ENCODE data around the gene CDHR1. TPM values are rescaled to one million over a fixed set of nuclear protein-coding genes. Genes with fewer than 3 reads are reported as not detected.
"Not testable (repeated sequence)": the region's sequence is repeated elsewhere in the genome, so short reads cannot be mapped to it uniquely, and the experiment has no call there.

Gene CDHR1
- total RNA-seq, 1 experiment from 2014 or later = 0.39 TPM

DNA sequence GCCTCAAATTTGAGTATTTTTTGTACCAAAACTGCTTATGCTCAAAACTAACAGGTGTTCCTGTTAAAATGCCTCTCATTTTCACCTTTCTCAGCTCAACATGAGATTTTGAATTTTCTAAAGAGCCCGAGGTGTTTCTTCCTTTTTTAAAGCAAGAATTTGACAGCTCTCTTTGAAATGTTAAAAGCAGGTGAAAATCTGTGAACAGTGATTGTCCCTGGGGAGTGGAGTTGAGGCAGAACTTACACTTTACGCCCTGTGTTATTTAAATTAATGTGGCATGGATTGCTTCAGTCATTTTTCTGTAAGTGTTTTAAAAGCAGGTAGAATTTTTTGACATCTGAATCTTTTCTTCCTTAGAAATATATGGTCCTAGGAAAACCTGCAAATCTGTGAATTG lies 29.9 kb upstream of the CDHR1 start:
- ChIA-PET CTCF (no interaction called here), POLR2A (no interaction called here)
- Histone ChIP-seq H3K36me3 (ENCODE audit: control insufficient read depth, insufficient read depth, low read length) (no peaks in the 10 kb centered on the region), H3K27me3 (ENCODE audit: control insufficient read depth, insufficient read depth, low read length) (no peaks in the 10 kb centered on the region), H3K4me3 (ENCODE audit: low read depth in 2 of 2, low read length in 2 of 2) (no peak overlapping the region), H3K27ac (ENCODE audit: low read length) (no peak overlapping the region), H3K4me1 (ENCODE audit: control insufficient read depth, insufficient read depth, low read length) (no peaks in the 10 kb centered on the region), H3K9me3 (ENCODE audit: control insufficient read depth, insufficient read depth, low read depth, low read length) (no peaks in the 10 kb centered on the region)
- TF ChIP-seq, protein P1, sequence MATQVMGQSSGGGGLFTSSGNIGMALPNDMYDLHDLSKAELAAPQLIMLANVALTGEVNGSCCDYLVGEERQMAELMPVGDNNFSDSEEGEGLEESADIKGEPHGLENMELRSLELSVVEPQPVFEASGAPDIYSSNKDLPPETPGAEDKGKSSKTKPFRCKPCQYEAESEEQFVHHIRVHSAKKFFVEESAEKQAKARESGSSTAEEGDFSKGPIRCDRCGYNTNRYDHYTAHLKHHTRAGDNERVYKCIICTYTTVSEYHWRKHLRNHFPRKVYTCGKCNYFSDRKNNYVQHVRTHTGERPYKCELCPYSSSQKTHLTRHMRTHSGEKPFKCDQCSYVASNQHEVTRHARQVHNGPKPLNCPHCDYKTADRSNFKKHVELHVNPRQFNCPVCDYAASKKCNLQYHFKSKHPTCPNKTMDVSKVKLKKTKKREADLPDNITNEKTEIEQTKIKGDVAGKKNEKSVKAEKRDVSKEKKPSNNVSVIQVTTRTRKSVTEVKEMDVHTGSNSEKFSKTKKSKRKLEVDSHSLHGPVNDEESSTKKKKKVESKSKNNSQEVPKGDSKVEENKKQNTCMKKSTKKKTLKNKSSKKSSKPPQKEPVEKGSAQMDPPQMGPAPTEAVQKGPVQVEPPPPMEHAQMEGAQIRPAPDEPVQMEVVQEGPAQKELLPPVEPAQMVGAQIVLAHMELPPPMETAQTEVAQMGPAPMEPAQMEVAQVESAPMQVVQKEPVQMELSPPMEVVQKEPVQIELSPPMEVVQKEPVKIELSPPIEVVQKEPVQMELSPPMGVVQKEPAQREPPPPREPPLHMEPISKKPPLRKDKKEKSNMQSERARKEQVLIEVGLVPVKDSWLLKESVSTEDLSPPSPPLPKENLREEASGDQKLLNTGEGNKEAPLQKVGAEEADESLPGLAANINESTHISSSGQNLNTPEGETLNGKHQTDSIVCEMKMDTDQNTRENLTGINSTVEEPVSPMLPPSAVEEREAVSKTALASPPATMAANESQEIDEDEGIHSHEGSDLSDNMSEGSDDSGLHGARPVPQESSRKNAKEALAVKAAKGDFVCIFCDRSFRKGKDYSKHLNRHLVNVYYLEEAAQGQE (IDR thresholded peaks at IDR 0.05; ENCODE audit: insufficient read depth in 1 of 2, low read depth in 2 of 2, low read length in 1 of 2) = no peak
- TF ChIP-seq, protein P2, sequence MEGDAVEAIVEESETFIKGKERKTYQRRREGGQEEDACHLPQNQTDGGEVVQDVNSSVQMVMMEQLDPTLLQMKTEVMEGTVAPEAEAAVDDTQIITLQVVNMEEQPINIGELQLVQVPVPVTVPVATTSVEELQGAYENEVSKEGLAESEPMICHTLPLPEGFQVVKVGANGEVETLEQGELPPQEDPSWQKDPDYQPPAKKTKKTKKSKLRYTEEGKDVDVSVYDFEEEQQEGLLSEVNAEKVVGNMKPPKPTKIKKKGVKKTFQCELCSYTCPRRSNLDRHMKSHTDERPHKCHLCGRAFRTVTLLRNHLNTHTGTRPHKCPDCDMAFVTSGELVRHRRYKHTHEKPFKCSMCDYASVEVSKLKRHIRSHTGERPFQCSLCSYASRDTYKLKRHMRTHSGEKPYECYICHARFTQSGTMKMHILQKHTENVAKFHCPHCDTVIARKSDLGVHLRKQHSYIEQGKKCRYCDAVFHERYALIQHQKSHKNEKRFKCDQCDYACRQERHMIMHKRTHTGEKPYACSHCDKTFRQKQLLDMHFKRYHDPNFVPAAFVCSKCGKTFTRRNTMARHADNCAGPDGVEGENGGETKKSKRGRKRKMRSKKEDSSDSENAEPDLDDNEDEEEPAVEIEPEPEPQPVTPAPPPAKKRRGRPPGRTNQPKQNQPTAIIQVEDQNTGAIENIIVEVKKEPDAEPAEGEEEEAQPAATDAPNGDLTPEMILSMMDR (IDR thresholded peaks at IDR 0.05) = no peak
- TF ChIP-seq SIN3A (IDR thresholded peaks at IDR 0.05; ENCODE audit: borderline replicate concordance, insufficient read depth, low read depth, low read length) (no peak), TCF7L2 (IDR thresholded peaks at IDR 0.05; ENCODE audit: low read depth, low read length) (no peak), POLR2AphosphoS5 (IDR thresholded peaks at IDR 0.05; ENCODE audit: low read depth, low read length) (no peak)
- DNase-seq (ENCODE audit: low read depth, low spot score) = no peak
- no TSS peak for BruUV-seq (replicated peaks)
- intact Hi-C loops (cut with micrococcal nuclease; ENCODE audit: unreplicated experiment) (no loop called here), in situ Hi-C loops (cut with HindIII; ENCODE audit: low pct_unique_long_range_greater_than_20kb, low sequenced_read_pairs) (no loop called here)
- ATAC-seq = no peak

DNA sequence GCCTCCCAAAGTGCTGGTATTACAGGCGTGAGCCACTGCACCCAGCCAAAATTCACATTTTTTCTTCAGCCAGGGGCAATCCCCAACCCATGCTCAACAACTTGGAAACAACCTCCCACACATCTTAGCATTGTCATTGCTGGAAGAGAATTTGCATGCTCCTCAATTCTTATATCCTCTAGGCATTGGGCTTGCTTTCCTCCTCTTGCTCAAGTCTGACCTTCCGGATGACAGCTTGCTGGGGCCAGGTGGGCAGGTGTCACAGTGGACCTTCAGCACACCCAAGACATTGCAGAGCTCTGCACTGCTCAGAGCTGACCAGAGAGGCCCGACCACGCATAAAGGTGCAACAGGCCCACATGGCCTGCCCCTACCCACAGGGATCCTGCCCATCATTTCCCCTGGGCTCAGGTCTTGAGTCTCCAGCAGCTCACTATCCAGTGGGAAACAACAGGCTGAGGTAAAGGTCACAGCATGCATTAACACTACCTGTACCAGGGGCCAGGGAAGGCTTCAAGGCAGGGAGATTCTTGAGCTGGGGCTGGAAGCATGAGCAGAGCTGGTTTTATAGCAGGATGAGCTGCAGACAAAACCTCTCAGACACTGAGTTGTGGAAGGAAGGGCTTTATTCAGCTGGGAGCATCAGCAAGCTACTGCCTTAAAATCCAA lies 27.6 kb upstream of the CDHR1 start:
- H3K4me1 ChIP-seq (ENCODE audit: control insufficient read depth, insufficient read depth, low read length) = no peaks in the 10 kb centered on the region
- no peak for DNase-seq (ENCODE audit: low read depth, low spot score)
- TF ChIP-seq POLR2AphosphoS5 (IDR thresholded peaks at IDR 0.05; ENCODE audit: low read depth, low read length) (no peak), TCF7L2 (IDR thresholded peaks at IDR 0.05; ENCODE audit: low read depth, low read length) (no peak), SIN3A (IDR thresholded peaks at IDR 0.05; ENCODE audit: borderline replicate concordance, insufficient read depth, low read depth, low read length) (no peak)
- TF ChIP-seq, protein P2 (IDR thresholded peaks at IDR 0.05) = no peak
- TF ChIP-seq, protein P1 (IDR thresholded peaks at IDR 0.05; ENCODE audit: insufficient read depth in 1 of 2, low read depth in 2 of 2, low read length in 1 of 2) = no peak
- intact Hi-C loops (cut with micrococcal nuclease; ENCODE audit: unreplicated experiment) = no loop called here
- no peaks in the 10 kb centered on the region for H3K27me3 ChIP-seq (ENCODE audit: control insufficient read depth, insufficient read depth, low read length)
- in situ Hi-C loops (cut with HindIII; ENCODE audit: low pct_unique_long_range_greater_than_20kb, low sequenced_read_pairs) = no loop called here
- POLR2A ChIA-PET = no interaction called here
- CTCF ChIA-PET = interaction anchor here (0.7 kb wide), 1 partner anchor 36 kb away, joined by 3 read pairs; no protein-coding TSS in a partner anchor
- H3K36me3 ChIP-seq (ENCODE audit: control insufficient read depth, insufficient read depth, low read length) = no peaks in the 10 kb centered on the region
- H3K9me3 ChIP-seq (ENCODE audit: control insufficient read depth, insufficient read depth, low read depth, low read length) = no peaks in the 10 kb centered on the region
- no TSS peak for BruUV-seq (replicated peaks)
- ATAC-seq = no peak
- H3K27ac ChIP-seq (ENCODE audit: low read length) = no peak overlapping the region
- H3K4me3 ChIP-seq (ENCODE audit: low read depth in 2 of 2, low read length in 2 of 2) = no peak overlapping the region

DNA sequence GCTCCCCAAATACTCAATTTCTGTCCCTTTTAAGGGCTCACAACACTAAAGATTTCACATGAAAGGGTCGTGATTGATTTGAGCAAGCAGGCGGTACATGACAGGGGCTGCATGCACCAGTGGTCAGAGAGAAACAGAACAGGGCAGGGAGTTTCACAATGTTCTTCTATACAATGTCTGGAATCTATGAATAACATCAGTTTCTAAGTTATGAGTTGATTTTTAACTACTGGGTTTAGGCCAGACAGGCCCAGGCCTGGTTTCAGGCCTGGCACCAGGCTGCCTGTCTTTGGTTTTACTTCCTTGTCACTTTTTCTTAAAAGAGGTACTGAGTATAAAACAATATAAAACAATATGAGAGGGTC lies 27.1 kb upstream of the CDHR1 start:
- H3K9me3 ChIP-seq (ENCODE audit: control insufficient read depth, insufficient read depth, low read depth, low read length); H3K27ac ChIP-seq (ENCODE audit: low read length); in situ Hi-C loops (cut with HindIII; ENCODE audit: low pct_unique_long_range_greater_than_20kb, low sequenced_read_pairs); DNase-seq (ENCODE audit: low read depth, low spot score); H3K27me3 ChIP-seq (ENCODE audit: control insufficient read depth, insufficient read depth, low read length); H3K36me3 ChIP-seq (ENCODE audit: control insufficient read depth, insufficient read depth, low read length); H3K4me3 ChIP-seq (ENCODE audit: low read depth in 2 of 2, low read length in 2 of 2); ATAC-seq; POLR2A ChIA-PET; intact Hi-C loops (cut with micrococcal nuclease; ENCODE audit: unreplicated experiment); CTCF ChIA-PET; BruUV-seq (replicated peaks); H3K4me1 ChIP-seq (ENCODE audit: control insufficient read depth, insufficient read depth, low read length): not testable (repeated sequence)

All from Panc1 (cell line).